Right lobe of liver (tissue), 6 donors: ENCODE measurements around the gene PLEKHB2. TPM values are rescaled to one million over a fixed set of nuclear protein-coding genes. Genes with fewer than 3 reads are reported as not detected.
A peak's percentile ranks its signal among the peaks of the same experiment; 100 is the strongest.
"Not testable (repeated sequence)": the region's sequence is repeated elsewhere in the genome, so short reads cannot be mapped to it uniquely, and the experiment has no call there.

Experiments
- ATAC-seq, 4 donors: fragments of 200-7000 bp; cut with Tn5 transposase; one replicate each; pipeline ENCODE4 v1.9.1; 2020; ENCODE audit warnings: mild to moderate bottlenecking in 4 of 4, moderate library complexity in 4 of 4
- DNase-seq, 3 donors: peaks; one replicate each; pipeline ENCODE4 v3.0.0-alpha.2; 2020
- H3K27ac ChIP-seq, 3 donors: fragments of 200-600 bp; one replicate each; pipeline ENCODE4 v1.8.0; 2022
- H3K27me3 ChIP-seq, 2 donors: fragments of 200-600 bp; one replicate each; pipeline ENCODE4 v1.8.0; 2022
- H3K36me3 ChIP-seq, 4 donors: fragments of 200-600 bp; sonication (generic) in 1 of 4; one replicate each; pipeline versions ENCODE4 v1.5.1 to v1.8.0; 2017 to 2022; ENCODE audit warnings: control low read depth in 1 of 4
- H3K4me1 ChIP-seq, 4 donors: fragments of 200-600 bp; sonication (generic) in 1 of 4; one replicate each; pipeline versions ENCODE4 v1.5.1 to v1.8.0; 2017 to 2022; ENCODE audit warnings: control low read depth in 1 of 4
- H3K4me3 ChIP-seq, 3 donors: fragments of 200-600 bp; one replicate each; pipeline ENCODE4 v1.8.0; 2022
- H3K9me3 ChIP-seq, 4 donors: fragments of 200-600 bp; sonication (generic) in 1 of 4; one replicate each; pipeline versions ENCODE4 v1.5.1 to v1.8.0; 2017 to 2022; ENCODE audit warnings: control low read depth in 1 of 4
- CTCF ChIP-seq, 4 donors: fragments of 200-600 bp in 3 of 4; fragments of 450-650 bp in 1 of 4; IDR thresholded peaks; one replicate each; pipeline versions ENCODE4 v1.5.1 to v1.8.0; 2016 to 2022; ENCODE audit warnings: antibody characterized with exemption in 4 of 4, mild to moderate bottlenecking in 2 of 4
- POLR2A ChIP-seq: fragments of 450-650 bp; IDR thresholded peaks from one replicate; pipeline ENCODE4 v1.6.1; 2017; ENCODE audit warnings: antibody characterized with exemption, mild to moderate bottlenecking
- WGBS: methylation state at CpG from one replicate; pipeline ENCODE4 v1.1.6; 2018; ENCODE audit warnings: low coverage, low lambda C conversion rate; ENCODE audit not compliant: insufficient coverage; ENCODE audit errors: missing lambda C conversion rate; 5-methylcytosine and 5-hydroxymethylcytosine counted together
- intact Hi-C, 2 donors: fragments of 100-400 bp; cut with DNase I; formaldehyde crosslinking; loops; one replicate each; pipeline versions ENCODE4 v1.11.2 to v1.14.1; 2022
- total RNA-seq, 6 experiments: library from RNA; depleted of rRNA in 2 of 6; stranded (reverse); fragments of >200 nt in 2 of 6; fragmentation: NEBNext Ultra II Directional in 3 of 6; extraction: Animal tissue kit (Norgen Biotek cat#: 25700) in 3 of 6; gene quantifications; one replicate each; pipeline versions ENCODE4 v1.1.0 to v1.2.4, GENCODE V29; 2016 to 2023
- donor health status: DM: no; HTN: yes; CAD: no.
- donor health status: DM: no; HTN: no; CAD: no.
- donor health status: DM: no; HTN: no; CAD: no.
- donor health status: DM: no; HTN: yes; CAD: no.
- donor health status: DM: no; HTN: yes; CAD: no.

The PLEKHB2 gene
- total RNA-seq, 6 experiments from 2014 or later, result 8.9 to 22.3 (median 17.5) TPM

- no peaks in the 10 kb centered on the region for H3K27me3 ChIP-seq
- H3K4me1 ChIP-seq, result no peaks in the 10 kb centered on the region
- H3K36me3 ChIP-seq, result peaks cover 0 to 60% (median 17%) of the 10 kb centered on the region in 4 donors
- no peaks in the 10 kb centered on the region for H3K9me3 ChIP-seq
- TF ChIP-seq CTCF (IDR thresholded peaks at IDR 0.05), result no peak
- no peak overlapping the region for H3K27ac ChIP-seq
- no peak for DNase-seq
- 71% methylated on average over 3 of the region's 3 CpGs for WGBS
- peak in 3 of 4 donors; percentile 24 to 35 (median 32) for ATAC-seq
- no peak overlapping the region for H3K4me3 ChIP-seq
- intact Hi-C loops, result no loop called here
These were observed 43.3 kb downstream of the PLEKHB2 start for GRCh38 chr2:131148426-131148825.

- WGBS, result 98% methylated on average over 9 of the region's 9 CpGs
- H3K36me3 ChIP-seq, result peaks cover 0 to 49% (median 13%) of the 10 kb centered on the region in 4 donors
- H3K9me3 ChIP-seq, ATAC-seq, H3K4me1 ChIP-seq, H3K4me3 ChIP-seq, intact Hi-C loops, H3K27ac ChIP-seq, H3K27me3 ChIP-seq, DNase-seq: not testable (repeated sequence)
These were observed 45.0 kb downstream of the PLEKHB2 start for GRCh38 chr2:131150109-131150508.

GRCh38 chr2:131151398-131151797 is 46.3 kb downstream of the PLEKHB2 start:
- no peaks in the 10 kb centered on the region for H3K4me1 ChIP-seq
- peaks cover 0 to 43% (median 7%) of the 10 kb centered on the region in 4 donors for H3K36me3 ChIP-seq
- TF ChIP-seq CTCF (IDR thresholded peaks at IDR 0.05) (no peak), POLR2A (no peak)
- ATAC-seq (no peak), DNase-seq (no peak)
- WGBS, result no CpG with 5 or more reads among the region's 6 CpGs
- H3K27ac ChIP-seq, result no peak overlapping the region
- no peaks in the 10 kb centered on the region for H3K9me3 ChIP-seq
- H3K27me3 ChIP-seq, result no peaks in the 10 kb centered on the region
- H3K4me3 ChIP-seq, result no peak overlapping the region
- intact Hi-C loops, result no loop called here

GRCh38 chr2:131152074-131152473 is 46.9 kb downstream of the PLEKHB2 start:
- no peak for TF ChIP-seq CTCF (IDR thresholded peaks at IDR 0.05)
- no peak for TF ChIP-seq POLR2A
- H3K4me1 ChIP-seq, result no peaks in the 10 kb centered on the region

GRCh38 chr2:131153529-131153928 is 48.4 kb downstream of the PLEKHB2 start:
- Histone ChIP-seq H3K4me3 (no peak overlapping the region), H3K27me3 (no peaks in the 10 kb centered on the region), H3K9me3 (no peaks in the 10 kb centered on the region), H3K4me1 (no peaks in the 10 kb centered on the region), H3K36me3 (peaks cover 0 to 23% (median 3%) of the 10 kb centered on the region in 4 donors), H3K27ac (no peak overlapping the region)
- 80% methylated on average over 1 of the region's 4 CpGs for WGBS
- DNase-seq (no peak), ATAC-seq (peak in 2 of 4 donors; percentile 12 to 22)
- intact Hi-C loops, result no loop called here
- TF ChIP-seq POLR2A, result no peak
- no peak for TF ChIP-seq CTCF (IDR thresholded peaks at IDR 0.05)

More at GRCh38 chr2:131152074-131152473, 46.9 kb downstream of the PLEKHB2 start:
- intact Hi-C loops, result no loop called here
- Histone ChIP-seq H3K4me3 (no peak overlapping the region), H3K27me3 (no peaks in the 10 kb centered on the region), H3K9me3 (no peaks in the 10 kb centered on the region), H3K27ac (no peak overlapping the region), H3K36me3 (peaks cover 0 to 36% (median 6%) of the 10 kb centered on the region in 4 donors)
- 53% methylated on average over 7 of the region's 7 CpGs for WGBS
- ATAC-seq (no peak), DNase-seq (no peak)
